ENCODE measurements around the gene HCFC1.

The HCFC1 gene

DNA sequence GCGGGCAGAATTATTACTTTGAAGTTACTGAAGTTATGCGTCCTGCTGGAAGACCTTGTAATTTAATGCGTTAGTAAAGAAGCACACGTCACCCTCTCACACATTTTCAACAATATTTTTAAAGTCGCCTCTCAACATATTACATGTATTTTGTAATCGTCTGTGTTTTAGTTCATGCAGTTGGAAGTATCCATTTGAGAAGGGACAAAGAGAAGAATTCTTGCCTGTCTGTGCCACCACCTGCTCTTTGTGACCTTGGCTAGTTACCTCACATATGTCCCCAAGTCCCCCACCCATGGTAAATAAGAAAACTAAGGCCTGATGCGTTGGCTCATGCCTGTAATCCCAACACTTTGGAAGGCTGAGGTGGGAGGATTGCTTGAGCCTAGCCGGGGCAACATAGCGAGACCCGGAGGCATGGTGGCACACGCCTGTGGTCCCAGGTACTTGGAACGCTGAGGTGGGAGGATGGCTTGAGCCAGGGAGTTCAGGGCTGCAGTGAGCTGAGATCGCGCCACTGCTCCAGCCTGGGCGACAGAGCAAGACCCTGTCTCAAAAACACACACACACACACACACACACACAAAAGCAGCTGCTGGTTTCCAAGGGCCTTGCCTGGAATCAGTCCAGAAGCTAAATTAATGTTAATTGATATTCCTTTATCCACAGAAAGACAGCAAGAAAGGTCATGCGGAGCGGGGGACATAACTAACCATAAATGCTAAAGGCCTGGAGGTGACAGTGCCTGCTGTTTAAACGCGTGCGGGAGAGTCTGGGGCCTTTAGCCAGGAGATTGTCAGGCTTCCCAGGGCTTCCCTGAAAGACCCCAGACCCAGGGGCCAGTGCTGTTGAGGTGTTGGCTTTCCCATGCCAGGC, 1.7 kb upstream of the HCFC1 start:
- no peak for DNase-seq

GRCh38 chrX:153972368-153973126, 929 bp upstream of the HCFC1 start, which contains the start of gene TMEM187:
TMEM187 (plus strand) TSS chrX:153972754; CDS start chrX:153982063, 9,309 bp downstream.
- DNase-seq, result peak; percentile 93

GRCh38 chrX:153971124-153971449, 531 bp downstream of the HCFC1 start:
- peak; percentile 90 for DNase-seq

GRCh38 chrX:153970357-153971123, 1.1 kb downstream of the HCFC1 start:
- no peak for DNase-seq

GRCh38 chrX:153969904-153970356, 1.7 kb downstream of the HCFC1 start:
- DNase-seq, result peak; percentile 56

- DNase-seq, result no peak
These were observed 2.3 kb downstream of the HCFC1 start for GRCh38 chrX:153969125-153969903.

- DNase-seq, result peak; percentile 64
These were observed 2.9 kb downstream of the HCFC1 start for GRCh38 chrX:153968754-153969124.

DNA sequence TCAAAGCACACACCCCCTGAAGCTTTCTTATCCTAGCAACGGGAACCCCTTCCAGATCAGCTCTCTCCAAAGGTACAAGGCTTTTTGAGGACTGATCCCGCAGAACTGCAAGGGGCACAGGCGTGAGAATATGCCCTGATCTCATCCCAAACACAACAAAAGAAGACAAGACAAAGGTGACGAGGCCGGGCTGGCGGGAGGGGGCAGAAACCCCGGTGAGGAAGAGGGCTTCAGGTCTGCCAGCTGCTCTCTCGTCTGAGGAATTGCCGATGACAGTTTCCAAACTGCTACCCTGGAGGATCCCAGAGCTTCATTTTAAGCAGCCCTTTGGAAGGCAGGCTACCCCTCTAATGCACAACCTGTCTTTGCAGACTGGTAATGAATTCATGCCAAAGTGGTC, 3.4 kb downstream of the HCFC1 start:
- no peak for DNase-seq

GRCh38 chrX:153967536-153968224, 3.9 kb downstream of the HCFC1 start:
- DNase-seq, result no peak

DNA sequence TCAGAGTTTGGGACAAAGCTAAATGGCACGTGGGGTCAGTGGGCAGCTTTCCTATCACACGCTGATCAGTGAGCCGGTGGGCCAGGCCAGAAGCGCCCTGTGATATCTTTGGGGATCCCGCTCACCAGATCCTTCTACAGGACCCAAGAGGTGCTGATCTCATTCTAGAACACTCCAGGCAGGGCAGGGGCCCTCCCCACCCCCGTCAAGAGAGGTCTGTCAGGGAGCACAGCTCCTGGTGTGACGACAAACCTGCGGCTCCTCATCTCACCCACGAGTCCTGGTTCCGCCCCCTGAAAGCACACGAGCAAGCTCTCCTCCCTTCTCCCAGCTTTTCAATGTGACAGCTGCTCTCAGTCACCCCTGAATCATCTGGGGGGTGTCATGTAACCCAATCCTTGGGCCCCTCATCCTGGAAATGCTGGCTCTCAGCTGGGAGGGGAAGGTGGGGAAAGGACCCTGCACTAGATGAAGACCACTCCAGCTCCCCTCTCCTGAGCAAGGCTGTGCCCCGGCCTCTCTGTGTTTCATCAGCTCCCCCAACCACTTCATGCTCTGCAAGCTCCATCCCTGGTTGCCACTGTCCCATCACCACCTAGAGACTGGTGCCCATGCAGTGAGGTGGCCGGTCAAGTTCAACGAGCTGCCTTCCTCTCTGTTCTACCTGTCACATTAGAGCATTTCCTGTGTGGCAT, 4.6 kb downstream of the HCFC1 start:
- no peak for DNase-seq

DNA sequence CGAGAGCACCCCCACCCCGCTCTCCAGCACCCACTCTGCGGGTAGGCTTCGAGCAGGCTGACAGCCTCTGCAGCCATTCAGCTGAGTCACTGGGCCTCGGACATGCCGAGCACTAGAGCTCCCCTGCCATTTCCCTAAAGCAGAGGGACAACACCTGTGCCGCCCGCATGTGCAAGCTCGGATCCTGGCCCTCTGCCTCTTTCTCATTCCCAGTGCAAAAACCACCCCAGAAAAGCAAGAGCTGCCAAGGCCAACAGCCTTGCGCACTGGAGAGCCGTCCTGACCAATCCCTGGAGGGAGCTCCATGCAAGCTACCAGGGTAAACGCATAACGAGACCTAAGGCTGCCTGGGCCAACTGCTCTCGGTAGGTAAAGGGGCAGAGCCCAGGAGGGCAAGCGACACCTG, 5.3 kb downstream of the HCFC1 start:
- no peak for DNase-seq

- DNase-seq, result no peak
These were observed 6.2 kb downstream of the HCFC1 start for GRCh38 chrX:153965406-153965805.

GRCh38 chrX:153964105-153964504, 7.5 kb downstream of the HCFC1 start:
- no peak for DNase-seq

GRCh38 chrX:153963546-153963945, 8.1 kb downstream of the HCFC1 start:
- no peak for DNase-seq

DNA sequence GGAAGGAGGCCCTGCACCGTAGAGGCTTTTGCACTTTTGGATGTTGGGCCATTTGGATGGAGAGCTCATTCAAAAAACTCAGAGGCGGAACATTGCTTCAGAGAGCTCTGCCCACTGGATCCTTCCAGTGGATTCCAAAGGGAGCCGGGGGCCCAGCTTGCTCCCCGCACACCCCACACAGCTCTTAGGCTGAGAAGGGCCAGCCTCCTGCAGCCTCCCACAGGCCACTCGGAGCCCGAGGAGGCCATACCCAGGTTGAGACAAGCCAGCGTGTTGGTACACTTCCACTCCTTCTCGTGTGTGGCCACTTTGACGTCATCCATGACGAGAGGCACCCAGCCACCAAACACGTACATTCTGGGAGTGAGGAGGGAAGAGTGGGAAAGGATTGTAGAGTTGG, 10.3 kb downstream of the HCFC1 start:
- no peak for DNase-seq

DNA sequence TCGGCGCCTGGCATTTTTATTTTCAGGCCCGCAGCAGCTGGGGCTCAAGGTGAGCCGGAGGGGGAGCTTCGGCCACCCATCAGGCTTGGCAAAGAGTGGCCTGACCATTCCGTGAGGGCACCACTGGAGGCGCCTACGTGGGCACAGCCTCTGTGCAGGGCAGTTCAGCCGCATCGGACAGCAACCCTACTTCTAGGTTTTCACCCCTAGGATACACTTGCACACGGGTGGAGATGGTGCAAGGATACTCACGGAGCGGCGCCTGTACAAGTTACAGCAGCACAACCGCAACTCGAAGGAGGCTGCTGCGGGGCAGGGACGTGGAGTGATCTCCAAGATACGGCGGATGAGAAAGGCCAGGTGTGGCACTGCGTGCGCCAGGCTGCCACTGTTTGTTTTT, 10.8 kb downstream of the HCFC1 start:
- no peak for DNase-seq

- DNase-seq, result no peak
These were observed 11.5 kb downstream of the HCFC1 start for GRCh38 chrX:153960077-153960476.

DNA sequence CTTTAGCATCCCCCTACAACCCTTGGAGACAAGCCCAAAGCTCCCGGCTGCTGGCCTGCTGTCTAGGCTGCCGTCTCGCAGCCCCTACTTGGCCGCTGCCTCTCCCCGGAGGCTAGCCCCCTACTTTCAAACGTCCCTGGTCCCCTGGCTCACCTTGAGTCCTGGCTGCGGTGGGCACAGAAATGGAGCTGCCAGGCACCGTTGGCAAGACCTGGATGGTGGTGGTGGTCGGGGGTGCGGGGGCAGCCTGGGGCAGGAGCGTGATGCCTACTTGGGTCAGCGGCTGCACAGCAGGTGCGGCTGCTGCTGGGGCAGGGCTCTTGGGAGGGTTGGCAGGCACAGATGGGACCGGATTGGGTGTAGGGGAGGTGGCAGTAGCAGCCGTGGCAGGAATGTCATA, 12.0 kb downstream of the HCFC1 start:
- no peak for DNase-seq

GRCh38 chrX:153958605-153959004, 13.0 kb downstream of the HCFC1 start:
- DNase-seq, result no peak

DNA sequence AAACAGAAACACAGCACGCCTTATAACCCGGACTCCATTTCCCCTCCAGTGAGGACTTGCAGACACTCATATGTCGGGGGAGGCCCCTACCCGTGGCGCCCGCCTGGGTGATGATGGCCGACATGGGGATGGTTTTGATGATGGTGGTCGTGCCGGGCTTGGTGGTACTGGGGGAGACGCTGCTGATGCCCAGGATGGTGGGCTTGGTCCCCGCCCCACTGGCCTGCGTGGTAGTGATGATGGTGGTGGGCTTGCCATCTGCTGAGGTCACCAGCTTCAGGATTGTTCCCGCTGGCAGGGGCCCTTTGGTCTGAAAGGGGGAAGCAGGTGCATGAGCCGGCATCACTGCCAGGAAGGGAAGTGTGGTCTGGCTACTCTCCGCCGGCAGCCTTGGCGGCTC, 14.4 kb downstream of the HCFC1 start:
- DNase-seq, result no peak

All from activated T-cell treated with anti-CD3 and anti-CD28 coated beads, Interleukin-2, amount 50 U/mL, for 1 hour (primary cell).